Stimulated activated naive CD8-positive, alpha-beta T cell treated with anti-CD3 and anti-CD28 coated beads, Interleukin-15, Interleukin-2, amounts not matched to agents 100 U/mL and 50 U/mL, for 24 hours (primary cell): ENCODE results near the gene TBRG4.

Experiments
- ATAC-seq: fragments of 150-1000 bp; cut with Tn5 transposase; one replicate; pipeline ENCODE4 v1.10.0; 2021
- DNase-seq: peaks from one replicate; pipeline ENCODE4 v3.0.0; 2021

Gene TBRG4

DNA sequence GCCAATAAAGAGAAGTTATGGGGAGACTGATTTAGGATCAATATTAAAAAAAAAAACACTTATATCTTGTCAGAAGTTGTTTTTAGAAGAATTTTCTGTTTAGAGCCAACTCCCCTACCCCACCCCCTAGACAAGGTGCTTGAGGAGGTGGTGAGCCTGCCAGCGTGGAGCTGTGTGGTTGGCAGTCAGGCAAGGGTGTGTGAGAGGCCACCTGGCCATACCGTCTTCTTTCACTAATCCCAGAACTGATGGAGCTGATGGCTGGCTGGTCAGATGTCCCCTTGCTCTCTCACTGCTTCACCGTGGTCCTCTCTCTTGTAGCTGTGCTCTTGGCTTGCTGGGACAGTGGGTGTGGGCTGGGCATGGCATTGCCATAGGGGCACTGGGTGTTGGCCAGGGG lies 57.1 kb downstream of the TBRG4 start:
- ATAC-seq (no peak), DNase-seq (no peak)

DNA sequence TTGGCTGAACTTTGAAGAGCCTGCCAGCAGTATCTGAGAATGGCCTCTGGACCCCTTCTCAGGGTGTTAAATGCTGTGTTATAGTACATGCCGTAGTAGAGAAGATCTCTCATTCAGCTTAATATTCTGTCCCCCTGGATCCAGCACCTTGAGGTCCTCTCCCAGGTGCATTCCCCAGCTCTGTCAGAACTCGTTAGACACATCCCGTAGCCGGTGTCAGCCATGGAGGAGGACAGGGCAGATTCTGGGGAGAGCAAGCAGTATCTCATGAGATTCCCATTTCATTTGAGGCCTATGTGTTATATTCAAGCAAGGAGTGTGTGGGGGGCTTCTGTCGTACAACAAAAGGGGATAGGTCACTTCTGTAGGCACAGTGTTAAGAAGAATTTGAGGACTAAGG lies 57.6 kb downstream of the TBRG4 start:
- DNase-seq, result no peak
- ATAC-seq, result no peak

DNA sequence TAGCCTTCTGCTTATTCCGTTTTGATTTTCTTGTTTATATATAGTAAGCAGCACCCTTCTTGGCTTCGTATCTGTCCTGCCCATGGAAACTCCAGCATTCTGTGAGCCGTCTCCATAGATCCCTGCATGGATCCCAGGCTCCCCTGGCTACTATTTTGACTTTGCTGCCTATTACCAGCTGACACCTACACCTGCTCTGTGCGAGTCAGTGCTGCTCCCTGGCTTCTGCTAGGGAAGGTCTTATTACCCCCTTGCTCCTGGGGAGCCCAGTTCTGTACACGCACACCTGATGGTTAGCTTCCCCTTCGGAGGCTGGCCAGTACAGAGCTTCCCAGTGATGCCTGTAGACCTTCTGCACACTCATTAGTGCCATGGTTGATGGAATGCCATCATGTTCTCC lies 58.1 kb downstream of the TBRG4 start:
- DNase-seq, result no peak
- ATAC-seq, result no peak

DNA sequence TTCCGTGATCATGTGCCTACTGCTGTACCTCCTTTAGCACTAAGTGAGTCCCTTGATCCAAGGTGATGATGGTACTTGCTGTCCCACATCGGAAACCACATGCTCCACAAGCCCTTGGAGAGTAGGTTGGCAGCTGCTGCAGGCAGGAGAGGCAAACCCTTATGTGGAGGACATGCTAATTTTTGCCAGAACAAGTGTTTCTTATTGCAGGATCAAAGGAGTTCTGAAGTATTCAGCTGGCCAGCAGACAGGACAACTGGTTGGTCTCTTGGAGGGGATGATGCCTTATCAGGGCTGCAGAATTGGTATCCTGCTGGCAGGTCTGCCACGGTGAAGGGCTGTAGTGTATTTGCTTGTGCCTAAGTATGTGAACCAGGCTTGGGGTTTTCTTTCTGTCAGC lies 59.5 kb downstream of the TBRG4 start:
- ATAC-seq, result no peak

DNA sequence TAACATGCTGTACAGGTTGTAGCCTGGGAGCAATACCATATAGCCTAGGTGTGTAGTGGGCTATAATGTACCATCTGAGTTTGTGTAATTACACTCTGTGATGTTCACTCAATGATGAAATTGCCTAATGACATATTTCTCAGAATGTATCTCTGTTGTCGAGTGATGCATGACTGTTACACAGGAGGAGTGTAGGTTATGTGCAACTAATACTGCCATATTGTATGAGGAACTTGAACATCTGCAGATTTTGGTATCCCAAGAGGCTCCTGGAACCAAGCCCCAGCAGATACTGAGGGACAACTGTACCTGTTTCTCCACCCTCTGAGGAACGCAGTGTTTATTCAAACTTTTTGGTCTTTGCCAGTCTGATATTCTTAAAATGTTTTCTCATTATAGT lies 61.3 kb downstream of the TBRG4 start:
- ATAC-seq (no peak), DNase-seq (no peak)

More for the DNA sequence above, 59.5 kb downstream of the TBRG4 start:
- DNase-seq, result no peak
